DND-41 (cell line): ENCODE data around the gene PLEKHA7.

Experiments used
- CTCF ChIP-seq: IDR thresholded peaks from 2 replicates; pipeline ENCODE4 v1.5.1; 2012; ENCODE audit warnings: borderline replicate concordance, low read length, moderate library complexity, mild to moderate bottlenecking; ENCODE audit not compliant: poor library complexity, severe bottlenecking; ENCODE audit errors: extremely low read depth
- EZH2 ChIP-seq: IDR thresholded peaks from 3 replicates; pipeline ENCODE4 v1.6.1; 2012; ENCODE audit warnings: borderline replicate concordance, low read depth, mild to moderate bottlenecking, moderate library complexity, low read length, inconsistent platforms; ENCODE audit not compliant: severe bottlenecking

- TF ChIP-seq CTCF, result no peak
- no peak for TF ChIP-seq EZH2
Measured at GRCh38 chr11:16834384-16834783, 179.8 kb downstream of the PLEKHA7 start.
